K562 (cell line): ENCODE results near the gene SHISAL2A. TPM values are rescaled to one million over a fixed set of nuclear protein-coding genes. Genes with fewer than 3 reads are reported as not detected.

Experiments
- CCAR2 ChIP-seq: fragments of 200-400 bp; formaldehyde crosslinking; IDR thresholded peaks from 2 replicates; pipeline ENCODE4 v1.6.1; 2017; ENCODE audit warnings: mild to moderate bottlenecking, low read depth, low read length
- CREM ChIP-seq: IDR thresholded peaks from 2 replicates; pipeline ENCODE4 v1.6.1; 2014; ENCODE audit warnings: antibody characterized with exemption, low read depth
- CTCFL ChIP-seq: IDR thresholded peaks from 2 replicates; pipeline ENCODE4 v1.6.1; 2011; ENCODE audit warnings: borderline replicate concordance, low read depth, mild to moderate bottlenecking, moderate library complexity, low read length; ENCODE audit not compliant: insufficient read depth, poor library complexity, severe bottlenecking
- GABPB1 ChIP-seq: sonication (generic); formaldehyde crosslinking; IDR thresholded peaks from 2 replicates; pipeline ENCODE4 v1.8.0; 2022; ENCODE audit warnings: mild to moderate bottlenecking, missing genetic modification reagents
- HMGXB4 ChIP-seq: sonication (generic); formaldehyde crosslinking; IDR thresholded peaks from 2 replicates; pipeline ENCODE4 v1.8.1; 2023; ENCODE audit warnings: mild to moderate bottlenecking, missing genetic modification reagents
- HNRNPL ChIP-seq: fragments of 200-400 bp; formaldehyde crosslinking; IDR thresholded peaks from 2 replicates; pipeline ENCODE4 v1.6.1; 2017; ENCODE audit warnings: low read depth, mild to moderate bottlenecking, low read length
- L3MBTL2 ChIP-seq: fragments of 450-650 bp; IDR thresholded peaks from 2 replicates; pipeline ENCODE4 v1.6.1; 2016; ENCODE audit warnings: mild to moderate bottlenecking, moderate library complexity
- MYBL2 ChIP-seq, 2 experiments: fragments of 450-650 bp in 1 of 2; sonication (generic) in 1 of 2; formaldehyde crosslinking in 1 of 2; IDR thresholded peaks; 2 replicates each; pipeline versions ENCODE4 v1.6.1 to v1.8.1; 2017 to 2022; ENCODE audit warnings: borderline replicate concordance in 1 of 2, inconsistent platforms in 1 of 2, low read depth in 1 of 2, mild to moderate bottlenecking in 1 of 2, missing genetic modification reagents in 1 of 2, moderate library complexity in 1 of 2
- NBN ChIP-seq: fragments of 450-650 bp; IDR thresholded peaks from 2 replicates; pipeline ENCODE4 v1.6.1; 2016; ENCODE audit warnings: low read depth, mild to moderate bottlenecking
- PCBP2 ChIP-seq: fragments of 200-400 bp; formaldehyde crosslinking; IDR thresholded peaks from 2 replicates; pipeline ENCODE4 v1.6.1; 2018; ENCODE audit warnings: low read length, low read depth, mild to moderate bottlenecking, moderate library complexity; ENCODE audit not compliant: poor library complexity, severe bottlenecking
- RBM39 ChIP-seq: fragments of 200-400 bp; formaldehyde crosslinking; optimal IDR thresholded peaks from 2 replicates; pipeline ENCODE3; 2018; ENCODE audit warnings: low read depth, low read length
- SMAD2 ChIP-seq: fragments of 150-350 bp; IDR thresholded peaks from 2 replicates; pipeline ENCODE4 v1.6.1; 2014; ENCODE audit warnings: low read depth, mild to moderate bottlenecking, low read length
- SMARCE1 ChIP-seq: fragments of 450-650 bp; IDR thresholded peaks from 2 replicates; pipeline ENCODE4 v1.7.1; 2016; ENCODE audit warnings: mild to moderate bottlenecking
- SOX6 ChIP-seq: fragments of 450-650 bp; IDR thresholded peaks from 2 replicates; pipeline ENCODE4 v1.6.1; 2014; ENCODE audit warnings: mild to moderate bottlenecking
- STAG1 ChIP-seq: sonication (generic); formaldehyde crosslinking; IDR thresholded peaks from 2 replicates; pipeline ENCODE4 v1.5.0; 2020; ENCODE audit warnings: missing genetic modification reagents, borderline replicate concordance
- TFE3 ChIP-seq: fragments of 450-650 bp; formaldehyde crosslinking; IDR thresholded peaks from 2 replicates; pipeline ENCODE4 v1.4.0; 2020; ENCODE audit warnings: mild to moderate bottlenecking, mixed read lengths
- ZNF146 ChIP-seq: IDR thresholded peaks from one replicate; pipeline ENCODE4 v1.6.1; 2018; ENCODE audit warnings: missing compliant biosample characterization; ENCODE audit not compliant: unreplicated experiment
- ZNF253 ChIP-seq: fragments of 250-450 bp; sonication (Bioruptor Pico); conservative IDR thresholded peaks from 2 replicates; pipeline ENCODE4 v1.6.1; 2021; ENCODE audit warnings: mild to moderate bottlenecking
- ZNF277 ChIP-seq: fragments of 250-450 bp; sonication (Bioruptor Pico); IDR thresholded peaks from 2 replicates; pipeline ENCODE4 v1.8.0; 2022; ENCODE audit warnings: inconsistent platforms, mild to moderate bottlenecking, moderate library complexity, borderline replicate concordance
- ZNF699 ChIP-seq: fragments of 250-450 bp; sonication (Bioruptor Pico); IDR thresholded peaks from 2 replicates; pipeline ENCODE4 v1.8.0; 2021; ENCODE audit warnings: mild to moderate bottlenecking, moderate library complexity; ENCODE audit not compliant: insufficient replicate concordance
- polyA plus RNA-seq, 8 experiments: library from polyadenylated mRNA; depleted of rRNA in 4 of 8; stranded (reverse) in 5 of 8; unstranded in 3 of 8; fragments of >200 nt; fragmentation: Nextera tagmentation in 2 of 8; fragmentation: Illumina TruSeq in 1 of 8; extraction: Ambion mirVana in 2 of 8; extraction: Trizol in 1 of 8; gene quantifications; 2 replicates each; pipeline versions ENCODE4 v1.2.1 to v1.2.3, GENCODE V29; 2011 to 2014; ENCODE audit warnings: inconsistent platforms in 1 of 8, missing spikeins in 1 of 8
- total RNA-seq, 7 experiments: library from RNA; depleted of rRNA in 6 of 7; stranded (reverse); fragments of >200 nt in 6 of 7; fragmentation: Illumina TruSeq in 2 of 7; extraction: Trizol in 2 of 7; gene quantifications; 2 replicates each; pipeline versions ENCODE4 v1.2.1 to v1.2.3, GENCODE V29; 2011 to 2021; ENCODE audit warnings: low replicate concordance in 1 of 7

The SHISAL2A gene
- total and polyA plus RNA-seq, 9 of the 15 experiments (the other 6 are each of a cell fraction or from before 2014, with no cell fraction given) = 0.11 TPM; not detected in 8

GRCh38 chr1:52702886-52703787 lies 70.2 kb downstream of the SHISAL2A start (continued):
- no peak for TF ChIP-seq CTCFL
- TF ChIP-seq RBM39 = no peak
- no peak for TF ChIP-seq ZNF146 (CRISPR knock-in tag)
- no peak for TF ChIP-seq SMAD2
- no peak for TF ChIP-seq ZNF253
- no peak for TF ChIP-seq HNRNPL
- TF ChIP-seq CCAR2 = no peak
- peak; percentile 84 for TF ChIP-seq NBN
- peak; percentile 94 for TF ChIP-seq TFE3 (CRISPR knock-in tag)
- no peak for TF ChIP-seq STAG1 (CRISPR knock-in tag)
- TF ChIP-seq L3MBTL2 = peak; percentile 99
- TF ChIP-seq HMGXB4 (CRISPR knock-in tag) = no peak
- no peak for TF ChIP-seq ZNF277 (CRISPR knock-in tag)
- no peak for TF ChIP-seq ZNF699 (CRISPR knock-in tag)
- TF ChIP-seq PCBP2 = no peak
- 0 out of 2 replicates have a peak, but pooled peaks have one; percentile 38 for TF ChIP-seq SMARCE1
- TF ChIP-seq SOX6 = peak; percentile 24; the same call in 1 of the 2 replicates
- TF ChIP-seq GABPB1 (CRISPR knock-in tag) = peak; percentile 63; the same call in 1 of the 2 replicates
- TF ChIP-seq CREM = peak; percentile 59
- TF ChIP-seq MYBL2 (IDR thresholded peaks at IDR 0.05; ENCODE audit: low read depth) = peak; percentile 31; the same call in 1 of the 2 replicates
- TF ChIP-seq MYBL2 (CRISPR knock-in tag; IDR thresholded peaks at IDR 0.05; ENCODE audit: borderline replicate concordance) = no peak
